LNCAP (cell line): ENCODE measurements around the gene CHID1.

ENCODE experiments used
- CTCF ChIP-seq: fragments of 450-650 bp; IDR thresholded peaks from 2 replicates; pipeline ENCODE4 v1.5.1; 2017; ENCODE audit warnings: mild to moderate bottlenecking

Gene CHID1

GRCh38 chr11:861105-861479, 49.5 kb downstream of the CHID1 start:
- TF ChIP-seq CTCF = no peak

- TF ChIP-seq CTCF = no peak
Observed at GRCh38 chr11:860234-861104, 50.1 kb downstream of the CHID1 start.

GRCh38 chr11:859394-860131, 51.0 kb downstream of the CHID1 start:
- no peak for TF ChIP-seq CTCF

DNA sequence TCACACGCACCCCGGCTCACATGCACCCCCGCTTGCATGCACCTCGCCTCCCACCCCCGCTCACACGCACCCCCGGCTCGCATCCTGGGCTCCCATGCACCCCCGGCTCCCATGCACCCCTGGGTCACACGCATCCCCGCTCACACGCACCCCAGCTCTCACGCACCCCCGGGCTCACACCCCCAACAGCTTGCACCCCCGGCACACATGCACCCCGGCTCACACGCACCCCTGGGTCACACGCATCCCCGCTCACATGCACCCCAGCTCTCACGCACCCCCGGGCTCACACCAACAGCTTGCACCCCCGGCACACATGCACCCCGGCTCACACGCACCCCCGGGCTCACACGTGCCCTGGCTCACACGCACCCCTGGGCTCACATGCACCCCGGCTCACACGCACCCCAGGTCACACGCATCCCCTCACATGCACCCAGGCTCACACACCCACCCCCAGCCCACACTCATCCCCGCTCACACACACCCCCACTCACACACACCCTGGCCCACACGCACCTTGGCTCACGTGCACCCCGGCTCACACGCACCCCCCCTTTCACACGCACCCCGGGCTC, 51.8 kb downstream of the CHID1 start:
- TF ChIP-seq CTCF = no peak

DNA sequence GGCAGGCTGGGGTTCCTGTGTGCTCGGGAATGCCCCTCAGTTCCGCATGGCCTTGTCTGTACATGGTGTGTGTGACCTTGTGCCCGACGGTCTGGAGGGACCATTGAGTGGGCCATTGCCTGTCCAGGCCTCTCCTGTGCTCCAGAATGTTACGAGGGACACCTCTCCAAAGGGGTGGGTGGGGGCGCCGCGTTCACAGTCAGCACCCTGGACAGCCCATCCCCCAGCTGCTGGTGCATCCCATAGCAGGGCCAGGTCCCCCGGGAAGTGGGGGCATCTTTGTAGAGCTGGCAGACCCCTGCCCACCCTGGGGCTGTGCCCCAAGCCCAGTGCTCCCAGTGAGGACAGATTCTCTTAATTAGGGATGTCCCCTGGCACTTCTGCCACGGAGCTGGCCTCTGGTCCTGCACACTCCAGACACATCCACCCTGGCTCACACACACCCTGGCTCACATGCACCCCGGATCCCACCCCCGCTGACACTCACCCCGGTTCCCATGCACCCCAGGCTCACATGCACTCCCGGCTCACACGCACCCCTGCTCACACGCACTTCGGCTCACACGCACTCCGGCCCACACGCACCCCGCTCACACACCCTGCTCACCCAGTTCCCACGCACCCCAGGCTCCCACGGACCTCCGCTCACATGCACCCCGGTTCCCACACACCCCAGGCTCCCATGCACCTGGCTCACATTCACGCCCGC, 52.4 kb downstream of the CHID1 start:
- no peak for TF ChIP-seq CTCF

DNA sequence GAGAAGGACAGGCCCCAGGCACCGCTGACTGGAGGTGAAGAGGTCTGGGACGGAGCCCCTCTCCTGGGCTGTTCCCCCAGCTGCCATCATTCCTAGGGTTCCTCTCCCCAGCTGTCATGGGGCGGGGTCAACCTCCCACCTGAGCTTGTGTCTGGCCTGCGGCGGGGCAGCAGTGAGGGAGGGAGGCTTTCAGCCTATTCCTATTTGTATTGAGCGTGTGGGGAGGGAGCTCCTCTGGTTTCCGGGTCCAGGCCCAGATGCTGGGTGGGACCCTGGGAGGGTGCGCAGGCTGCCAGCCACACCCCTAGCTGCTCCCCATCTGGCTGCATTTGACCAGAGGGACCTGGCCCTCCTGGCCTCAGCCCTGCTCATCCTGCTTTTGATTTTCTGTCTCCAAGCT, 54.2 kb downstream of the CHID1 start:
- no peak for TF ChIP-seq CTCF

DNA sequence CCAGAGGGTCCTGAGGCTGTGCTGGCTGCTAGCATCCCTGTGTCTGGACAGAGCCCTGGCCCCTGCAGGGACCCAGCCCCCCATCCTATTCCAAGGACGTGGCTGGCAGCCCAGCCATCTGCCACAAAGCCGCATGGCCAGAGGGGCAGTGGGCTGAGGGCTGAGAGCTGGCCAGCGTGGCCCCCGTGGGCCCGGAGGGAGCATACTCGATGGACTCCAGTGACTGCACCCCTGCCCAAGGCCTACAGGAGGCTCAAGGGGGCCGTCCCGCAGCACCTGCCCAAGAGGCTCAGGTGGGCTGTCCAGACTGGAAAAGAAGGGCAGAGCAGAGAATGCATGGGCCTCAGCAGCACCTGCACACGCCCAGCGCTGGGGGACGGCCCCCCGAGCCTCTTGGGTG, 54.8 kb downstream of the CHID1 start:
- no peak for TF ChIP-seq CTCF
